BLaER1 treated with 17β-estradiol and CSF1 and Interleukin-3, amounts not matched to agents 10 nM and 100 nM (cell line): ENCODE data around the gene NBDY.

Experiments used
- H3K27ac ChIP-seq, 11 experiments: shearing (Covaris generic); formaldehyde crosslinking; 2 replicates each; pipeline ENCODE4 v1.8.1; 2022
- H3K27me3 ChIP-seq, 11 experiments: shearing (Covaris generic); formaldehyde crosslinking; 2 replicates each; pipeline ENCODE4 v1.8.1; 2022
- H3K36me3 ChIP-seq, 11 experiments: shearing (Covaris generic); formaldehyde crosslinking; 2 replicates each; pipeline ENCODE4 v1.8.1; 2022
- H3K4me1 ChIP-seq, 10 experiments: shearing (Covaris generic); formaldehyde crosslinking; 2 replicates each; pipeline ENCODE4 v1.8.1; 2022
- H3K4me2 ChIP-seq, 11 experiments: shearing (Covaris generic); formaldehyde crosslinking; 2 replicates each; pipeline ENCODE4 v1.8.1; 2022
- H3K4me3 ChIP-seq, 10 experiments: shearing (Covaris generic); formaldehyde crosslinking; 2 replicates each; pipeline ENCODE4 v1.8.1; 2022
- H3K9ac ChIP-seq, 11 experiments: shearing (Covaris generic); formaldehyde crosslinking; 2 replicates each; pipeline ENCODE4 v1.8.1; 2022
- H3K9me3 ChIP-seq, 11 experiments: shearing (Covaris generic); formaldehyde crosslinking; replicated peaks in 1 of 11; 2 replicates each; pipeline ENCODE4 v1.8.1; 2022
- H4K20me1 ChIP-seq, 11 experiments: shearing (Covaris generic); formaldehyde crosslinking; 2 replicates each; pipeline ENCODE4 v1.8.1; 2022
- Cebpa-rat ChIP-seq, 11 experiments: shearing (Covaris generic); IDR thresholded peaks; 2 replicates each; pipeline ENCODE4 v1.8.1; 2022

The NBDY gene

DNA sequence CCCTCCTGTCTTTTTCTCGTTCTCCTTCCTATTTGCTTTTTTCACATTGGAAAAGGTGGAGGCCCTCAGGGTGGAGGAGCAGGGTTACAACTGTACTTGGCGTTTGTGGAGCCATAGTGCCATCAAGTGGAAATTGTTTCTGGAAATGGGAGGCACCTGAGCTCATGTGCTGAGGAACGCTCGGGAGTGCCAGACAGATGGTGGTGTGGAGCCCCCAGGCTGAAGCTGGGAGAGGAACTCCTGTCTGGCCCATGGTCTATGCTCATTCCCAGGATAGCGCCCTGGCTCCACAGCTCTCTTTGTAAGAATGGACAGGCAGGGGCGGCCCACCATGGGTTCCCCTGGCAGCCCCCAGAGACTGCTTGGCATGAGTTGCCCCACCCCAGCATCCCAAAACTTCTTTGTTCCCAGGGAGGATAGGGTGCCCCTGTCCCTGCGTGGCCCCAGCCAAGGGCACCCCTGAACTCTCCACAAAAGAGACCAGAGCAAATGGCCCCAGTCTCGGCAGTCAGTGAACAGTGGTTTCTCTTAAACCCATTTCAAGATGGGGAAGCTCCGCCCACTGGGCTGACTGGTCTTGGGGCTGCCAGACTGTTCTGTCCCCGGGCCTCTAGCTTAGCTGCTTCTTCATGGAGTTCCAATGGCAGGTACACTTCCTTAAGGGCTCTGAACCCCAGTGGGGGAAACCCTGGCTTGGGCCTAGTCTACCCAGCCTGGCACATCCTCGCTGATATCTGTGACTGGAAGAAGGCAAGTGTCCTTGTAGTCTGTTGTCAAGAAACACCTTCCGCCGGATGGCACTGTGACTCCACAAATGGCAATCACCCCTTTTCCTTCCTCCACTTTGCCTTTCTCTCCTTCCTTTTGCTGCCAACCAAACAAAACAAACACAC, 70.1 kb downstream of the NBDY start:
- H3K9me3 ChIP-seq, result no peaks in the 10 kb centered on the region

DNA sequence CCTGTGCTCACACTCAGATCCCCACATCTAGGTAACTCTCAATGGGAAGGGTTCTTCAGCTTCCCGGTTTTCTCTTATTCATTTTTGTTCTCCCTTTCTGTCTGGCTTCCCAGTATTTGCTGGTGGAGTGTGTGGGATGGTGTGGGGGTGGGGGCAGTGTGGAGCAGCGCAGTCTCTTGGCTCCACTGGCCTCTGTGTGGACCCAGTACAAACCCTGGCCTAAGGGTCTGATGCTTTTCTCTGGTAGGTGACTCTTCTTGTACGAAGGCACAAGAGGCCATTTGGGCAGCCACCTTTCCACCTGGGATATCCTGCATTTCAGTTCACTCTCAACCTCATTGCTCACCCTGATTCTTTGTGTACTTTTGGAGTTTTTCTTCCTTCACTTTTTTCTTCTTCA, 71.3 kb downstream of the NBDY start:
- Histone ChIP-seq H3K36me3 (peaks cover 0 to 16% (median 0%) of the 10 kb centered on the region in 11 experiments; a peak in 2 of 22 replicates), H3K4me1 (peaks cover 34 to 74% (median 52%) of the 10 kb centered on the region in 10 experiments), H4K20me1 (peaks cover 0 to 12% (median 0%) of the 10 kb centered on the region in 11 experiments; a peak in 5 of 22 replicates), H3K27ac (peak overlapping the region in 4 of 11 experiments; percentile 9 to 32 (median 21); a peak in 3 of 22 replicates), H3K4me3 (no peak overlapping the region), H3K9ac (peak overlapping the region in 2 of 11 experiments; percentile 13 to 25; a peak in 2 of 22 replicates), H3K9me3 (no peaks in the 10 kb centered on the region), H3K4me2 (peak overlapping the region; percentile 41 to 71 (median 60)), H3K27me3 (peaks cover 0 to 16% (median 7%) of the 10 kb centered on the region in 11 experiments; a peak in 13 of 22 replicates)
- no peak for TF ChIP-seq Cebpa-rat (IDR thresholded peaks at IDR 0.05)

More for the DNA sequence above, 70.1 kb downstream of the NBDY start:
- Histone ChIP-seq H3K4me2 (peak overlapping the region; percentile 57 to 79 (median 67)), H3K4me1 (peaks cover 35 to 75% (median 54%) of the 10 kb centered on the region in 10 experiments), H3K27me3 (peaks cover 0 to 16% (median 7%) of the 10 kb centered on the region in 11 experiments; a peak in 13 of 22 replicates), H3K27ac (peak overlapping the region in 7 of 11 experiments; percentile 4 to 40 (median 36); a peak in 6 of 22 replicates), H4K20me1 (peaks cover 0 to 8% (median 0%) of the 10 kb centered on the region in 11 experiments; a peak in 6 of 22 replicates), H3K4me3 (peak overlapping the region in 6 of 10 experiments; percentile 18 to 35 (median 22); a peak in 7 of 20 replicates), H3K9ac (peak overlapping the region in 7 of 11 experiments; percentile 9 to 49 (median 33); a peak in 9 of 22 replicates), H3K36me3 (peaks cover 0 to 16% (median 0%) of the 10 kb centered on the region in 11 experiments; a peak in 2 of 22 replicates)
- no peak for TF ChIP-seq Cebpa-rat (IDR thresholded peaks at IDR 0.05)

DNA sequence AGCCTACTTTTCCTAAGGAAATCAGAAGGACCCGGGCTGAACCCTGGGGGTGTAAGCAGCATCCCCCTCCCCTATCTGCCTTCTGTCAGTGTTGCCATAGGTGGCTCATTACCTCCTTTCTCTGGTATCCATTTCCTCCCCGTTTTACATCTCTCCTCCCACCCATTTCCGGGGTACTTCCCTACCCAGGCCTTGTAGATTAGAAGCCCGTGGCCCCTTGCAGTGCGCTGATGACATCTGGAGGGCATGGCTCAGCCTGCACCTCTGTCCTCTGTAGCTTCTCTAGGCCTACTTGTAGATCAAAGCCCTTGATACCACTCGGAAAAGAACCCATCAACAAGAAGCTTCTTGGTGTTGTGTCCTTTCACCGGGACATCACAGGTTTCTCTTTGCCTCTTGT, 71.8 kb downstream of the NBDY start:
- Histone ChIP-seq H3K27me3 (peaks cover 0 to 16% (median 7%) of the 10 kb centered on the region in 11 experiments; a peak in 13 of 22 replicates), H4K20me1 (peaks cover 0 to 12% (median 0%) of the 10 kb centered on the region in 11 experiments; a peak in 5 of 22 replicates), H3K36me3 (peaks cover 0 to 16% (median 0%) of the 10 kb centered on the region in 11 experiments; a peak in 2 of 22 replicates), H3K4me2 (peak overlapping the region; percentile 41 to 71 (median 60)), H3K9ac (peak overlapping the region in 6 of 11 experiments; percentile 3 to 34 (median 22); a peak in 5 of 22 replicates), H3K9me3 (no peaks in the 10 kb centered on the region), H3K4me1 (peaks cover 34 to 74% (median 52%) of the 10 kb centered on the region in 10 experiments), H3K4me3 (no peak overlapping the region), H3K27ac (peak overlapping the region in 8 of 11 experiments; percentile 9 to 40 (median 28); a peak in 7 of 22 replicates)
- no peak for TF ChIP-seq Cebpa-rat (IDR thresholded peaks at IDR 0.05)

DNA sequence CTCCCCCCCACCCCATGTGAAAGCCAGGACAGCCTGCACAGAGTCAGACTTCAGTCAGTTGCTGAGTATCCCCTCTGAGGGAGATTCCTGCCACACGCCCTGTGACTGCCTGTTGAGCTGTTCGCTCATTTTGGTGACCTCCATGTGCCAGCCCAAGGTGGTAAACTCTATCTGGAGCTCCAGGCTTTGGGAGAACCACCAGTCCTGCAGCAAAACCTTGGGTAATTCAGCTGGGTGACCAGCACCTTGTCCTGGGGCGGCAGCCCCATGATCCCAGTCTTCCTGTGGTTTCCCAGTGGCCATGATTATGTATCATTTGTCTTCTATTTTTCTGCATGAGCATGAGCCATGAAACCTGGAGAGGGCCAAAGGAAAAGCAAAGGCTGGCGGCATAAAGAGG, 73.4 kb downstream of the NBDY start:
- H3K9me3 ChIP-seq, result no peaks in the 10 kb centered on the region
- peak overlapping the region; percentile 62 to 79 (median 68) for H3K4me3 ChIP-seq
- H3K9ac ChIP-seq, result peak overlapping the region in 7 of 11 experiments; percentile 26 to 86 (median 82); a peak in 13 of 22 replicates
- H3K4me1 ChIP-seq, result peaks cover 34 to 71% (median 54%) of the 10 kb centered on the region in 10 experiments
- H3K4me2 ChIP-seq, result peak overlapping the region; percentile 57 to 83 (median 71)
- peaks cover 0 to 16% (median 0%) of the 10 kb centered on the region in 11 experiments; a peak in 2 of 22 replicates for H3K36me3 ChIP-seq
- H3K27me3 ChIP-seq, result peaks cover 0 to 10% (median 3%) of the 10 kb centered on the region in 11 experiments; a peak in 10 of 22 replicates
- H3K27ac ChIP-seq, result peak overlapping the region in 7 of 11 experiments; percentile 82 to 90 (median 84); a peak in 9 of 22 replicates
- peaks cover 0 to 12% (median 0%) of the 10 kb centered on the region in 11 experiments; a peak in 5 of 22 replicates for H4K20me1 ChIP-seq
- no peak for TF ChIP-seq Cebpa-rat (IDR thresholded peaks at IDR 0.05)

DNA sequence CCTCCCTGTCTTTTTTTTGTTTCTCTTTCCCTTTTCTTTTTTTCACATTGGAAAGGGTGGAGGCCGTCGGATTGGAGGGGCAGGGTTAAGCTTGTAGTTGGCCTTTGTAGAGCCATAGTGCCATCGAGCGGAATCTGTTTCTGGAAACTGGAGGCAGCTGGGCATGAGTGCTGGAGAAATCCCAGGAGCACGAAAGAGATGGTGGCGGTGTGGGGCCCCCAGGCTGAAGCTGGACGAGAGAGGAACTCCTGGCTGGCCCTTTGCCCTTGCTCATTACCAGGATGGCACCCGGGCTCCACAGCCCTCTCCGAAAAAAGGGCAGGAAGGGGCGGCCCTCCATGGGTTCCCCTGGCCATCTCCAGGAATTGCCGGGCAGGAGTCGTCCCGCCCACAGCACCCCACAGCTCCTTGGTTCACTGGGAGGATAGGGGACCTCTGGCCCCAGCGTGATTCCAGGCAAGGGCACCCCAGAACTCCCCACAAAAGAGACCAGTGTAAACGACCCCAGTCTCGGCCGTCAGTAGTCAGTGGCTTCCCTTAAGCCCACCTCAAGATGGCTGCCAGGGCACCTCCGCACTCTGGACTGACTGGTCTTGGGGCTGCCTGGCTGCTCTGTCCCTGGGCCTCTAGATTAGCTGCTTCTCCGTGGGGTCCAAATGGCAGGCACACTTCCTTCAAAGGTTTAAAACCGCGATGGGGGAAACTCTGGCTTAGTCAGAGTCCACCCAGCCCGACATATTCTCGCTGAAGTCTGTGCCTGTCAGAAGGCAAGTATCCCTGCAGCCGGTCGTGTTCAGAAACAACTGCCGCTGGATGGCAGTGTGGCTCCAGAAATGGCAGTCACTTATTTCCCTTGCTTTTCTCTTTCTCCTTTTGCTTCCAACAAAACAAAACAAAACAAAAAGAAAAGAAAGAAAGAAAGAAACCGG, 74.1 kb downstream of the NBDY start:
- TF ChIP-seq Cebpa-rat (IDR thresholded peaks at IDR 0.05), result no peak
- peaks cover 0 to 10% (median 0%) of the 10 kb centered on the region in 11 experiments; a peak in 5 of 22 replicates for H4K20me1 ChIP-seq
- peaks cover 0 to 15% (median 0%) of the 10 kb centered on the region in 11 experiments; a peak in 2 of 22 replicates for H3K36me3 ChIP-seq
- H3K9ac ChIP-seq, result peak overlapping the region; percentile 65 to 86 (median 80)
- H3K4me1 ChIP-seq, result peaks cover 28 to 68% (median 52%) of the 10 kb centered on the region in 10 experiments
- peak overlapping the region; percentile 57 to 83 (median 71) for H3K4me2 ChIP-seq
- no peaks in the 10 kb centered on the region for H3K9me3 ChIP-seq
- H3K27ac ChIP-seq, result peak overlapping the region; percentile 32 to 90 (median 82); a peak in 21 of 22 replicates
- peaks cover 0 to 6% (median 0%) of the 10 kb centered on the region in 11 experiments; a peak in 3 of 22 replicates for H3K27me3 ChIP-seq
- H3K4me3 ChIP-seq, result peak overlapping the region; percentile 62 to 79 (median 68)

DNA sequence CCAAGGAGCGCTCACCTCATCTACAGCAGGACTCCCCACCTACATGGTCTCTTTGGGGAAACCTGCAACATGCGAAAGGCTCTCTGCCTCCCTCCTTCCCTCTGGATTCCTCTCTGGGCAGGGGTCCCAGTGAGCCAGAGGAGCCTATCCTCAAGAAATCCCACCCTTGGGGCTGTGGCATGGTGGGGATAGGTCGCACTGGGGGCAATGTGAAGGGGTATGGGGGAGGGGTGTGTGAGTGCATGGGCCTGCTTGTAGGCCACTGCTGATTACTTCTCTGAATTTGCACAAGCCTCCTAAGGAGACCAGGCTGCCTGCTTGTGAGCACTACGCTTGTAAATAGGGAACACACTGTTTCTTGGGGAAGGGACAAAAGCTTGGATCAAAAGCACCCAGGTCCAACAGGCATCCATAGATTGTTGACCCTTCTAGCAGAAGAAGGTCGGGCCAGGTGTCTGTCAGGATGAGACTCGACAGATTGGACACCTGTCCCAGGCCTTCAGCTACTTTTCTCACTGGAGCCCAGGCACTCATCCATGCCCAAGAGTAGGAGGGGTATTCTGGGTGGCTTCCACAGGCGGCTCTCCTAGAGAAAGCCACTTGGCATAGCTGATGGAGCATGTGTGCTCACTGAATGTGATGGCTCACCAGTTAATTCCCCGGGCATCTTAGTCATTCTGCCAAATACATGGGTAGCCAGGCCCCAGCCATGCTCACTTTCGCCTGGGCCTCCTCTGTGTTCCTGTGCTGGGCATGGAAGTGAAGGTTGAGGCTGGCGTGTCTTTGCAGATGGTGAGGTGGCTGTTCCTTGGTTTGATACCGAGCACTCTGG, 75.0 kb downstream of the NBDY start:
- H3K4me2 ChIP-seq, result peak overlapping the region; percentile 57 to 83 (median 71); a peak in 19 of 22 replicates
- H4K20me1 ChIP-seq, result peaks cover 0 to 10% (median 0%) of the 10 kb centered on the region in 11 experiments; a peak in 5 of 22 replicates
- H3K9me3 ChIP-seq, result no peaks in the 10 kb centered on the region
- H3K4me3 ChIP-seq, result peak overlapping the region in 9 of 10 experiments; percentile 63 to 79 (median 68); a peak in 12 of 20 replicates
- H3K27ac ChIP-seq, result peak overlapping the region in 9 of 11 experiments; percentile 72 to 90 (median 82); a peak in 15 of 22 replicates
- H3K36me3 ChIP-seq, result peaks cover 0 to 7% (median 0%) of the 10 kb centered on the region in 11 experiments; a peak in 2 of 22 replicates
- H3K27me3 ChIP-seq, result peaks cover 0 to 5% (median 0%) of the 10 kb centered on the region in 11 experiments; a peak in 1 of 22 replicates
- H3K9ac ChIP-seq, result peak overlapping the region; percentile 17 to 86 (median 80); a peak in 18 of 22 replicates
- H3K4me1 ChIP-seq, result peaks cover 23 to 59% (median 43%) of the 10 kb centered on the region in 10 experiments
- TF ChIP-seq Cebpa-rat (IDR thresholded peaks at IDR 0.05), result no peak

DNA sequence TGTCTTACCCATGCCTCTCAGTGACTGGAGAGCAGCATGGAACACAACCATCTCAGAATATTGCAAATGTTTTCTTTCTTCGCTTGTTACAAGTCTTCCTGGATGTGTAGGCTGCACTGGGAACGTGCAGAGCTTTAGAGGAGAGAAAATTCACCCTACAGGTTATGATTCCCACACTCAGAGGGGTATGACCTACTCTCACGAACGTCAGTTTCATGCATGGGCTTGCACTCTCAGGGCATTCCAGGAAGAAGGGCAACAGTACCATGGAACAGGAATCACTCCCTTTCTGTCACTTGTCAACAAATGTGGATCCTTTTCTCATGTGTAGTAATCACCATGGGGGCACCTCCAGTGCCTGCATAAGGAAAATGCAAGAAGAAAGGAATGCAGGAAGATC, 75.8 kb downstream of the NBDY start:
- no peak for TF ChIP-seq Cebpa-rat (IDR thresholded peaks at IDR 0.05)
- Histone ChIP-seq H4K20me1 (peaks cover 0 to 10% (median 0%) of the 10 kb centered on the region in 11 experiments; a peak in 4 of 22 replicates), H3K4me3 (no peak overlapping the region), H3K27ac (no peak overlapping the region), H3K4me1 (peaks cover 20 to 54% (median 36%) of the 10 kb centered on the region in 10 experiments), H3K9ac (no peak overlapping the region), H3K36me3 (no peaks in the 10 kb centered on the region), H3K27me3 (peaks cover 0 to 5% (median 0%) of the 10 kb centered on the region in 11 experiments; a peak in 2 of 22 replicates), H3K9me3 (no peaks in the 10 kb centered on the region), H3K4me2 (no peak overlapping the region)
